ENCODE measurements around the gene DIP2C. TPM values are rescaled to one million over a fixed set of nuclear protein-coding genes. Genes with fewer than 3 reads are reported as not detected.
"Not testable (repeated sequence)": the region's sequence is repeated elsewhere in the genome, so short reads cannot be mapped to it uniquely, and the experiment has no call there.

DIP2C gene
- total and polyA plus RNA-seq, 7 experiments from 2014 or later: 1.1 to 8.7 (median 4.5) TPM

GRCh38 chr10:536371-536925, 153.0 kb downstream of the DIP2C start:
- Histone ChIP-seq H3K27ac (ENCODE audit: low read depth, low read length) (no peak overlapping the region), H3K36me3 (ENCODE audit: control insufficient read depth in 2 of 3, insufficient read depth in 3 of 3, low read length in 3 of 3) (no peaks in the 10 kb centered on the region), H3K4me1 (ENCODE audit: control insufficient read depth in 2 of 2, insufficient read depth in 2 of 2, low read length in 2 of 2) (no peaks in the 10 kb centered on the region), H3K27me3 (ENCODE audit: control insufficient read depth in 2 of 2, insufficient read depth in 2 of 2, low read length in 2 of 2) (no peaks in the 10 kb centered on the region), H3K9me3 (ENCODE audit: control insufficient read depth in 2 of 3, low read length in 3 of 3) (no peaks in the 10 kb centered on the region), H3K4me3 (ENCODE audit: low read length) (no peak overlapping the region)
- no peak for DNase-seq
- intact Hi-C loops (cut with micrococcal nuclease): no loop called here
- no peak overlapping the region for H3K27ac Mint-ChIP-seq
- peaks cover 18 to 26% (median 23%) of the 10 kb centered on the region in 5 donors for H3K27me3 Mint-ChIP-seq
- CTCF ChIA-PET: no interaction called here
- H3K9me3 Mint-ChIP-seq: peaks cover 0 to 2% (median 0%) of the 10 kb centered on the region in 11 donors
- peaks cover 0 to 14% (median 8%) of the 10 kb centered on the region in 7 donors for H3K4me1 Mint-ChIP-seq
- POLR2A ChIA-PET: no interaction called here
- no peak for ATAC-seq
- H3K4me3 Mint-ChIP-seq: no peak overlapping the region
- no peaks in the 10 kb centered on the region for H3K36me3 Mint-ChIP-seq

DNA sequence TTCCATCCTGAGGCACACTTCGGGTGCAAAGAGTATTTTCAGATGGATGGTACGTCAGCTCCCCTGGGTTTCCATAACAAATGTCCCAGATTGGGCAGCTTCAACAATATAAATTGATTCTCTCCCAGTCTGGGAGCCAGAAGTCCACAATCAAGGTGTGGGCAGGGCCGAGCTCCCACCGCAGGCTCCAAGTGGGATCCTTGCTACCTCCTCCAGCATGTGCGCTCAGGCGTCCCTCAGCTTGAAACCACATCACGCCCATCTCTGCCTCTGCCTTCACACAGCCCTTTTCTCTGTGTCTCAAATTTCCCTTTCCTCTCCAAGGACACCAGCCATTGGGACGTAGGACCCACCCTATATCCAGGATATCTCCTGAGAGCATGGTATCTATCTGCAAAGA, 153.5 kb downstream of the DIP2C start:
- POLR2A ChIA-PET: no interaction called here
- H3K36me3 ChIP-seq (ENCODE audit: control insufficient read depth in 2 of 3, insufficient read depth in 3 of 3, low read length in 3 of 3): no peaks in the 10 kb centered on the region

DNA sequence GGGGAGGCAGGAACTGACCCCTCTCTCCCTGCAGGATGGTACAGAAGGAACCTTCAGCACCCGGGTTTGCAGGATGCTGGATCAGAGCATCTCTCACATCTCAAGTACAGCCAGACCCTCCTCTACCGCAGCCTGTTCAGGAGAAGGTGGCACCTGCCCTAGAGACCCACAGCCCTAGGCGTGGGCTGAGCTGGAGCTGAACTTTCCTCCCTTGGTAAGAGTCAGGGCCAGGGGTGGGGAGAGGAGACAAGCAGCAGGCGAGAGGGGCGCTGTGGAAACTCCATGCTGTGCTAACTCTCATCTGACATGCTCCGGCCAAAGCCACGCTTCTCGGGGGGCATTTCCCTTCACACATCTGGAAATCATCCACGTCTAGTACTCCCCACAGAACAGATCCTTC, 154.4 kb downstream of the DIP2C start:
- Histone ChIP-seq H3K4me1 (ENCODE audit: control insufficient read depth in 2 of 2, insufficient read depth in 2 of 2, low read length in 2 of 2) (no peaks in the 10 kb centered on the region), H3K4me3 (ENCODE audit: low read length) (no peak overlapping the region), H3K9me3 (ENCODE audit: control insufficient read depth in 2 of 3, low read length in 3 of 3) (no peaks in the 10 kb centered on the region), H3K36me3 (ENCODE audit: control insufficient read depth in 2 of 3, insufficient read depth in 3 of 3, low read length in 3 of 3) (no peaks in the 10 kb centered on the region), H3K27ac (ENCODE audit: low read depth, low read length) (no peak overlapping the region), H3K27me3 (ENCODE audit: control insufficient read depth in 2 of 2, insufficient read depth in 2 of 2, low read length in 2 of 2) (no peaks in the 10 kb centered on the region)
- no peaks in the 10 kb centered on the region for H3K36me3 Mint-ChIP-seq
- H3K9me3 Mint-ChIP-seq: peaks cover 0 to 1% (median 0%) of the 10 kb centered on the region in 11 donors
- H3K4me3 Mint-ChIP-seq: no peak overlapping the region
- intact Hi-C loops (cut with micrococcal nuclease): no loop called here
- peaks cover 11 to 16% (median 13%) of the 10 kb centered on the region in 5 donors for H3K27me3 Mint-ChIP-seq
- no peak for DNase-seq
- no peak overlapping the region for H3K27ac Mint-ChIP-seq
- ChIA-PET POLR2A (interaction anchor here (0.6 kb wide), 1 partner anchor 832 kb away, joined by 3 read pairs; no protein-coding TSS in a partner anchor), CTCF (no interaction called here)
- H3K4me1 Mint-ChIP-seq: peaks cover 0 to 5% (median under 1%) of the 10 kb centered on the region in 7 donors
- no peak for ATAC-seq

More for the DNA sequence above, 153.5 kb downstream of the DIP2C start:
- ATAC-seq (no peak), DNase-seq (no peak)
- intact Hi-C loops (cut with micrococcal nuclease): no loop called here
- Mint-ChIP-seq H3K36me3 (no peaks in the 10 kb centered on the region), H3K27me3 (peaks cover 16 to 23% (median 20%) of the 10 kb centered on the region in 5 donors), H3K27ac (no peak overlapping the region), H3K9me3 (peaks cover 0 to 2% (median 0%) of the 10 kb centered on the region in 11 donors), H3K4me3 (no peak overlapping the region), H3K4me1 (peaks cover 0 to 13% (median 8%) of the 10 kb centered on the region in 7 donors)
- H3K4me1 ChIP-seq (ENCODE audit: control insufficient read depth in 2 of 2, insufficient read depth in 2 of 2, low read length in 2 of 2): no peaks in the 10 kb centered on the region
- no peak overlapping the region for H3K27ac ChIP-seq (ENCODE audit: low read depth, low read length)
- H3K27me3 ChIP-seq (ENCODE audit: control insufficient read depth in 2 of 2, insufficient read depth in 2 of 2, low read length in 2 of 2): no peaks in the 10 kb centered on the region
- H3K4me3 ChIP-seq (ENCODE audit: low read length): no peak overlapping the region
- no peaks in the 10 kb centered on the region for H3K9me3 ChIP-seq (ENCODE audit: control insufficient read depth in 2 of 3, low read length in 3 of 3)
- CTCF ChIA-PET: no interaction called here

GRCh38 chr10:534047-534566, 155.4 kb downstream of the DIP2C start:
- Histone ChIP-seq H3K27me3 (ENCODE audit: control insufficient read depth in 2 of 2, insufficient read depth in 2 of 2, low read length in 2 of 2) (no peaks in the 10 kb centered on the region), H3K4me3 (ENCODE audit: low read length) (no peak overlapping the region), H3K9me3 (ENCODE audit: control insufficient read depth in 2 of 3, low read length in 3 of 3) (no peaks in the 10 kb centered on the region), H3K4me1 (ENCODE audit: control insufficient read depth in 2 of 2, insufficient read depth in 2 of 2, low read length in 2 of 2) (no peaks in the 10 kb centered on the region), H3K27ac (ENCODE audit: low read depth, low read length) (no peak overlapping the region), H3K36me3 (ENCODE audit: control insufficient read depth in 2 of 3, insufficient read depth in 3 of 3, low read length in 3 of 3) (no peaks in the 10 kb centered on the region)
- Mint-ChIP-seq H3K9me3 (peaks cover 0 to 1% (median 0%) of the 10 kb centered on the region in 11 donors), H3K27me3 (peaks cover 4 to 11% (median 5%) of the 10 kb centered on the region in 5 donors), H3K4me3 (no peak overlapping the region), H3K27ac (no peak overlapping the region), H3K36me3 (no peaks in the 10 kb centered on the region), H3K4me1 (no peaks in the 10 kb centered on the region)
- CTCF ChIA-PET: no interaction called here
- intact Hi-C loops (cut with micrococcal nuclease): no loop called here
- POLR2A ChIA-PET: no interaction called here
- DNase-seq: no peak
- ATAC-seq: no peak

DNA sequence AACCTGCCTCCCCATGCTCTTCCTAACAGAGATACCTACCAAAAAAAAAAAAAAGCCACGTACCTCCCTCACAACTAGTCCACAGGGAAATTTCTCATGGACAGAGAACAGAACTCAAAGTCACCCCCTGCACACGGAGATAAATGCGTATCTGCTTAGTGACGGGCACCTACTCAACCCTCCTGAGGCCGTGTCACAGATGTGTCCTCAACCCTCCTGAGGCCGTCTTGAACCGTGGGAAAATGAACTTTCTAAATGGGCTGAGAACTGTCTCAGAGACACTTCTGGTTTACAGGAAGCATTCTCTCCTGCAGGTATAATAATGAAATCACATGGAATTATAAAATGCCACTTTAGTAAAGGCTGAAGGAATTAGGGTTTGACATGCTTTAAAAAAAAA, 155.9 kb downstream of the DIP2C start:
- Mint-ChIP-seq H3K27me3 (peaks cover 0 to 11% (median 4%) of the 10 kb centered on the region in 5 donors), H3K36me3 (no peaks in the 10 kb centered on the region), H3K4me3 (no peak overlapping the region), H3K4me1 (no peaks in the 10 kb centered on the region), H3K9me3 (peaks cover 0 to 1% (median 0%) of the 10 kb centered on the region in 11 donors), H3K27ac (no peak overlapping the region)
- H3K9me3 ChIP-seq (ENCODE audit: control insufficient read depth in 2 of 3, low read length in 3 of 3): no peaks in the 10 kb centered on the region
- no peaks in the 10 kb centered on the region for H3K4me1 ChIP-seq (ENCODE audit: control insufficient read depth in 2 of 2, insufficient read depth in 2 of 2, low read length in 2 of 2)
- DNase-seq: no peak
- no peak overlapping the region for H3K4me3 ChIP-seq (ENCODE audit: low read length)
- no peaks in the 10 kb centered on the region for H3K27me3 ChIP-seq (ENCODE audit: control insufficient read depth in 2 of 2, insufficient read depth in 2 of 2, low read length in 2 of 2)
- intact Hi-C loops (cut with micrococcal nuclease): no loop called here
- ChIA-PET CTCF (no interaction called here), POLR2A (no interaction called here)
- H3K36me3 ChIP-seq (ENCODE audit: control insufficient read depth in 2 of 3, insufficient read depth in 3 of 3, low read length in 3 of 3): no peaks in the 10 kb centered on the region
- H3K27ac ChIP-seq (ENCODE audit: low read depth, low read length): no peak overlapping the region
- no peak for ATAC-seq

DNA sequence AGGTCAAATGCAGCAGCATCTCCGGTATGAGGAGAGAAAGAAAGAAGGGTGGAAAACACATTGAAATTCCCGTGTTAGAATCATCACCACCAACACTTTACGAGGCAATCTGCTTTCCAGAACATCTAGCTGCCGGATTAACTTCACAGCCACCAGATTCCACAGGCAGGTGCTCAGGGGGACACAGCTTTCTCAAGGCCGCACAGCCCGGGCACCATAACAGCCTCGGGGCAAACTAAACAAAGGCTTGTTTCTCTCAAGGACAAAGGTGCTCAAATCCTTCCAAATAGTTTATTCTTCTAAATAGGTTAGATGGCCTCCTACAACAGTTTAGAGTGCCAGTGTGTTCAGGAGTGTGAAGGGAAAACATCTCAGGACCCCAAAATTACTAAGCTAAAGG, 156.3 kb downstream of the DIP2C start:
- DNase-seq (no peak), ATAC-seq (no peak)
- H3K36me3 Mint-ChIP-seq: no peaks in the 10 kb centered on the region
- H3K4me3 Mint-ChIP-seq: no peak overlapping the region
- H3K9me3 Mint-ChIP-seq: peaks cover 0 to 1% (median 0%) of the 10 kb centered on the region in 11 donors
- intact Hi-C loops (cut with micrococcal nuclease): no loop called here
- H3K27me3 Mint-ChIP-seq: peaks cover 0 to 9% (median 4%) of the 10 kb centered on the region in 5 donors
- Histone ChIP-seq H3K4me1 (ENCODE audit: control insufficient read depth in 2 of 2, insufficient read depth in 2 of 2, low read length in 2 of 2) (no peaks in the 10 kb centered on the region), H3K27ac (ENCODE audit: low read depth, low read length) (no peak overlapping the region), H3K4me3 (ENCODE audit: low read length) (no peak overlapping the region), H3K36me3 (ENCODE audit: control insufficient read depth in 2 of 3, insufficient read depth in 3 of 3, low read length in 3 of 3) (no peaks in the 10 kb centered on the region), H3K9me3 (ENCODE audit: control insufficient read depth in 2 of 3, low read length in 3 of 3) (no peaks in the 10 kb centered on the region), H3K27me3 (ENCODE audit: control insufficient read depth in 2 of 2, insufficient read depth in 2 of 2, low read length in 2 of 2) (no peaks in the 10 kb centered on the region)
- POLR2A ChIA-PET: no interaction called here
- no peak overlapping the region for H3K27ac Mint-ChIP-seq
- CTCF ChIA-PET: no interaction called here
- no peaks in the 10 kb centered on the region for H3K4me1 Mint-ChIP-seq

DNA sequence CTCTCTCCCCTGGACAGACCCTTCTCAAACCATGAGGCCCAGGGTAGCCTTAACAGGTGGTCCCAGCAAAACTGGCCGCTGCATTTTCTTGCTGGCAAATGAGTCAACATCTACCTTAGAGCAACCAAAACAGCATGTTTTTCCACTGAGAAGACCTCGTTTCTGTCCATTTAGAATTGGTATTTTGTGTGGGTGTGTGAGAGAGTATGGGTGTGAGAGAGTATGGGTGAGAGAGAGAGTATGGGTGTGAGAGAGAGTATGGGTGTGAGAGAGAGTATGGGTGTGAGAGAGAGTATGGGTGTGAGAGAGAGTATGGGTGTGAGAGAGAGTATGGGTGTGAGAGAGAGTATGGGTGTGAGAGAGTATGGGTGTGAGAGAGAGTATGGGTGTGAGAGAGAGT, 157.1 kb downstream of the DIP2C start:
- H3K36me3 ChIP-seq (ENCODE audit: control insufficient read depth in 2 of 3, insufficient read depth in 3 of 3, low read length in 3 of 3); H3K27ac Mint-ChIP-seq; H3K27ac ChIP-seq (ENCODE audit: low read depth, low read length); H3K36me3 Mint-ChIP-seq; H3K27me3 ChIP-seq (ENCODE audit: control insufficient read depth in 2 of 2, insufficient read depth in 2 of 2, low read length in 2 of 2); POLR2A ChIA-PET; H3K9me3 Mint-ChIP-seq; CTCF ChIA-PET; H3K4me3 ChIP-seq (ENCODE audit: low read length); H3K27me3 Mint-ChIP-seq; ATAC-seq; H3K4me1 ChIP-seq (ENCODE audit: control insufficient read depth in 2 of 2, insufficient read depth in 2 of 2, low read length in 2 of 2); H3K4me1 Mint-ChIP-seq; DNase-seq; H3K9me3 ChIP-seq (ENCODE audit: control insufficient read depth in 2 of 3, low read length in 3 of 3); intact Hi-C loops (cut with micrococcal nuclease); H3K4me3 Mint-ChIP-seq: not testable (repeated sequence)
